Measurements from ENCODE around the gene CSNK2A3.

Gene CSNK2A3

DNA sequence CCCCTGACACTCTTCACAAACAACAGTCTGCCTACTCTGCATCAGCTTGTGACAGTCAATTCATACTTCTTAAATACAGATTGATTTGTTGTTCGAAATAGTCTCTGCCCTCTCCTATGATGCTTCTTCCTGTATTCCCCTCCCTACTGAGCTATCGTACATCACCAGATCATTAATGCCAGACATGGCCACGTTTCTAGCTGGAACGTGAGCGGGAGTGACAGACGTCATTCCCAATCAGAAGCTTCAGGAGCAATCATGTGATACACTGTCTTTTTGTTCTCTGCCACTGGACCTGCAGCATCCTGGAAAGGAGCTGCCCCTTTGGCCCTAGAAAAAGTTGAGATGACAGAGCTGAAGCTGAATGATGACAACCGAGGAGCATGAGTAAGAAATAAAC is 48.5 kb downstream of the CSNK2A3 start:
- no peak overlapping the region for H2BK120ac ChIP-seq (ENCODE audit: low read depth, low read length)
- no peak overlapping the region for H2BK15ac ChIP-seq (ENCODE audit: low read length)
- H3K18ac ChIP-seq (ENCODE audit: low read length) = no peak overlapping the region
- H4K8ac ChIP-seq (ENCODE audit: low read depth, low read length) = no peak overlapping the region
- H3K23ac ChIP-seq (ENCODE audit: low read depth, low read length, poor library complexity) = no peak overlapping the region
- H2AK5ac ChIP-seq (ENCODE audit: low read depth, low read length) = no peak overlapping the region
- peaks cover 0 to 1% of the 10 kb centered on the region in 2 donors for H3K4me1 ChIP-seq (ENCODE audit: control insufficient read depth in 2 of 2, insufficient read depth in 1 of 2, low read depth in 1 of 2, low read length in 2 of 2)
- no peak overlapping the region for H3K4ac ChIP-seq (ENCODE audit: low read length)
- no peak overlapping the region for H2AFZ ChIP-seq (ENCODE audit: low read length)
- no CpG with 5 or more reads among the region's 7 CpGs for WGBS, 2 donors (ENCODE audit: extremely low coverage in 2 of 2, insufficient read length in 2 of 2, insufficient replicate concordance in 1 of 2)
- H3K9me3 ChIP-seq (replicated peaks in 1 of 2; ENCODE audit: control insufficient read depth in 2 of 2, insufficient read depth in 1 of 2, low read depth in 1 of 2, low read length in 2 of 2) = no peaks in the 10 kb centered on the region
- H4K91ac ChIP-seq (ENCODE audit: low read depth, low read length, poor library complexity) = no peak overlapping the region
- no peak overlapping the region for H3K14ac ChIP-seq (ENCODE audit: low read length)
- H3K4me2 ChIP-seq (ENCODE audit: insufficient read depth, low read length, poor library complexity, severe bottlenecking) = no peak overlapping the region
- no peak overlapping the region for H3K27ac ChIP-seq (replicated peaks; ENCODE audit: low read length)
- no peak overlapping the region for H2BK12ac ChIP-seq (ENCODE audit: low read length)
- H3K27me3 ChIP-seq (ENCODE audit: control insufficient read depth in 3 of 3, insufficient read depth in 3 of 3, low read depth in 1 of 3, low read length in 3 of 3) = no peaks in the 10 kb centered on the region
- no peak overlapping the region for H2BK5ac ChIP-seq (ENCODE audit: low read length)
- H3K4me3 ChIP-seq (ENCODE audit: low read length in 2 of 2) = no peak overlapping the region
- no peak for DNase-seq (ENCODE audit: low spot score)
- no peak overlapping the region for H3K9ac ChIP-seq (ENCODE audit: low read depth, low read length, poor library complexity)
- no peaks in the 10 kb centered on the region for H3K36me3 ChIP-seq (replicated peaks in 1 of 2; ENCODE audit: control insufficient read depth in 2 of 2, insufficient read depth in 2 of 2, low read length in 2 of 2)
- H3K79me1 ChIP-seq (ENCODE audit: low read depth, low read length) = no peaks in the 10 kb centered on the region

DNA sequence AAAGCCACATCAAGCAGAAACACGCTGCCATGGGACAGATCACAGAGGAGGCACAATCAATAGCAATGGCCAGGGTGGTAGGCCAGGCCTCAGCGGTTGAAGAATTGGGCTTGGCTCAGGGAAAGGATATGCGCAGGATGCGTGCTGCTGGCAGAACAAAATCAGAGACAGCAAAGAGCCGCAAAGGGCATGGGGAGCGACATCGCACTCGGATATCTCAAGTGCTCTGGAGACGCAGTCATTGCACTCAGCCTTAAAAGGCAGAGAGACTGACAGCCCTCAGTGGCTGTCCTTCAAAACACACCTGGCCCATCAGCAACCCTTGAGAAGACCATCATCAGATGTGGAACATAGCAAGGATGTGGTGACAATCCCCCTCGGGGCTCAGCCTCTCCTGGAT is 50.5 kb downstream of the CSNK2A3 start:
- Histone ChIP-seq H4K8ac (ENCODE audit: low read depth, low read length) (no peak overlapping the region), H3K79me1 (ENCODE audit: low read depth, low read length) (no peaks in the 10 kb centered on the region), H3K4me2 (ENCODE audit: insufficient read depth, low read length, poor library complexity, severe bottlenecking) (no peak overlapping the region), H3K9me3 (replicated peaks in 1 of 2; ENCODE audit: control insufficient read depth in 2 of 2, insufficient read depth in 1 of 2, low read depth in 1 of 2, low read length in 2 of 2) (no peaks in the 10 kb centered on the region), H3K4me3 (ENCODE audit: low read length in 2 of 2) (no peak overlapping the region), H3K4ac (ENCODE audit: low read length) (no peak overlapping the region), H2AFZ (ENCODE audit: low read length) (no peak overlapping the region), H2AK5ac (ENCODE audit: low read depth, low read length) (no peak overlapping the region), H2BK5ac (ENCODE audit: low read length) (no peak overlapping the region), H2BK12ac (ENCODE audit: low read length) (no peak overlapping the region), H3K27ac (replicated peaks; ENCODE audit: low read length) (no peak overlapping the region), H3K18ac (ENCODE audit: low read length) (no peak overlapping the region), H2BK15ac (ENCODE audit: low read length) (no peak overlapping the region), H3K23ac (ENCODE audit: low read depth, low read length, poor library complexity) (no peak overlapping the region), H3K4me1 (ENCODE audit: control insufficient read depth in 2 of 2, insufficient read depth in 1 of 2, low read depth in 1 of 2, low read length in 2 of 2) (peaks cover 0 to 1% of the 10 kb centered on the region in 2 donors), H3K14ac (ENCODE audit: low read length) (no peak overlapping the region), H3K27me3 (ENCODE audit: control insufficient read depth in 3 of 3, insufficient read depth in 3 of 3, low read depth in 1 of 3, low read length in 3 of 3) (no peaks in the 10 kb centered on the region), H4K91ac (ENCODE audit: low read depth, low read length, poor library complexity) (no peak overlapping the region), H3K9ac (ENCODE audit: low read depth, low read length, poor library complexity) (no peak overlapping the region), H3K36me3 (replicated peaks in 1 of 2; ENCODE audit: control insufficient read depth in 2 of 2, insufficient read depth in 2 of 2, low read length in 2 of 2) (no peaks in the 10 kb centered on the region), H2BK120ac (ENCODE audit: low read depth, low read length) (no peak overlapping the region)
- no peak for DNase-seq (ENCODE audit: low spot score)
- no CpG with 5 or more reads among the region's 10 CpGs for WGBS, 2 donors (ENCODE audit: extremely low coverage in 2 of 2, insufficient read length in 2 of 2, insufficient replicate concordance in 1 of 2)

Measured in neuronal stem cell (in vitro differentiated cells).